ENCODE results near the gene SNAPC4. TPM values are rescaled to one million over a fixed set of nuclear protein-coding genes. Genes with fewer than 3 reads are reported as not detected.
A peak's percentile ranks its signal among the peaks of the same experiment; 100 is the strongest.

Gene SNAPC4
- total RNA-seq, 1 donor from 2014 or later, result 26.7 TPM

DNA sequence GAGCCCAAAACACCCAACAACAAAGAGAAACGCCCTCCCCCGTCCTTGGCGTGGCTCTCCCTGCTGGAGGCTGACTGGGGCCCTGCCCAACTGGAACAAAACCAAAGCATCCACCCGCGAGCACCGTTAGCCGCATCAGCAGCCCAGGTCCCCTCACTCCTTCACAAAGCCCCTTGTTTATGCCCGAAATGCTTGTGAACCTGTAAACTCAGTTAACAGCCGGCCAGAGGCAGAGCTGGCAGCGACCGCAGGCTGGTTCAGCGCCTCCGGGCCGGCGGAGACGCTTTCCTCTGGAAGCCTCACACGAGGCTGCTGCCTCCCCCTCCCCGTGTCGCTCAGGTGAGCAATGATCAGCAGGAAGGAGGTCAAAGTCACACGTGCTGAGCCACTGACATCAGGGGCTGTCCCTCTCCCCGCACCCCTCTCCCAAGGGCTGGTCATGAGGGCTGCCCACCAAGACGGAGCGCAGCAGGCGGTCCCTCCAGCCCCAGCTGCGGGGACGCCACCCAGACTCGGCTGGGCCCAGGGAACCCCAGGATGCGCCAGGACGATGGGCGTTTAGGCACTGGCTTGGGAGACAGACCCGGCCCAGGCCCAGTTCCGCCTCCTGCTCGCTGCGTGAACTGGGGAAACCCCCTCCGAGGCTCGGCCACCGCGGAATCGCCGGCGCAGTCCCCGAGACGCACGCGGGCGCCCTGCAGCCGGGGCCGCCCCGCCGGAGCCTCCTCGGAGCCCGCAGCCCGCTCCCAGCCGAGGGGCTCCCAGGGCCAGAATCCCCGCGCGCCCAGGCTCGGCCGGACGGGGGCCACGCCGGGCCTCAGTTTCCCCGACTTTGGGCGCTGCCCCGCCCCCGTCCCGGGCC, 563 bp downstream of the SNAPC4 start:
- peak; percentile 26 for DNase-seq (ENCODE audit: low spot score)
- H3K4me3 Mint-ChIP-seq, result peak overlapping the region; percentile 91
- intact Hi-C loops (cut with micrococcal nuclease), result loop anchor here (1.0 to 5.0 kb wide), 9 partner anchors 11 to 492 kb away; partner anchors contain the start of genes CAMSAP1, DNLZ, ENTR1 and PMPCA
- H3K27ac Mint-ChIP-seq, result peak overlapping the region; percentile 76
- H3K9me3 Mint-ChIP-seq, result no peaks in the 10 kb centered on the region
- H3K27me3 Mint-ChIP-seq (ENCODE audit: insufficient read depth), result no peaks in the 10 kb centered on the region
- peaks cover 31% of the 10 kb centered on the region for H3K4me1 Mint-ChIP-seq (ENCODE audit: low read depth)
- peaks cover 42% of the 10 kb centered on the region for H3K36me3 Mint-ChIP-seq (ENCODE audit: low read depth)

DNA sequence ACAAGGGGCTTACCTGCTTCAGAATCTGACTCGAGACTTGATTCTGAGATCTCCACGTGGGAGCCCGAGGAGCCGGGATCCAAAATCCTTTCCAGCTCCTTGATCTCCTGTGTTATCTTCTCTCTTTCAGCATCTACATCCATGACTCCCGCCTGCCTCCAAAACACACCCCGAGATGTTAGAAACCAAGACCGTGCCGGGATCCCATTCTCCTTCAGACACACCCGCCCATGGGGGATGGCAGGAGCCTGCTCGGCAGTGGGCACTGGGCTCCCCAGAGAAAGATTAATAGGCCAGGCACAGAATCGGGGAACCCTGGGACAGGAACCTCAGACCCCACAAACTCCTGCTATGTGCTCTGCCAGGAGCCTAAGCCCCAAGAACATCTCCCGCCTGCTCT, 1.7 kb downstream of the SNAPC4 start:
- peaks cover 33% of the 10 kb centered on the region for H3K36me3 Mint-ChIP-seq (ENCODE audit: low read depth)
- no peaks in the 10 kb centered on the region for H3K27me3 Mint-ChIP-seq (ENCODE audit: insufficient read depth)
- H3K4me3 Mint-ChIP-seq, result peak overlapping the region; percentile 91
- no peak overlapping the region for H3K27ac Mint-ChIP-seq
- H3K9me3 Mint-ChIP-seq, result no peaks in the 10 kb centered on the region
- H3K4me1 Mint-ChIP-seq (ENCODE audit: low read depth), result peaks cover 20% of the 10 kb centered on the region
- no peak for DNase-seq (ENCODE audit: low spot score)
- intact Hi-C loops (cut with micrococcal nuclease), result no loop called here

DNA sequence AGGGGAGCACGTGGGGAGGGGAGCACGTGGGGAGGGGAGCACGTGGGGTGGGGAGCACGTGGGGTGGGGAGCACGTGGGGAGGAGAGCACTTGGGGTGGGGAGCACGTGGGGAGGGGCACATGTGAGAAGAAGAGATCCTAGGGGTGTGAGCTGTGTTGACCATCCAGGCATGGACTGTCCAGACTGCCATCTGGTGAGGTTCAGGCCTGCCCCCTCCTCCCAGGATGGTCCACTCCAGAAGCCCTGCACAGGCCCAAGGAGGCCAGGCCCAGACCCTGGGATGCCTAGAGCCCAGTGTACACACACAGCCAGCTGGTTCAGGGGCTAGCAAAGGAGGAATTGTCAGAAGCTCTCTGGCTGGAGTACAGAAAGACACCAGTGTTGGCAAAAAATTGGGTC, 2.3 kb downstream of the SNAPC4 start:
- H3K36me3 Mint-ChIP-seq (ENCODE audit: low read depth), result peaks cover 31% of the 10 kb centered on the region

DNA sequence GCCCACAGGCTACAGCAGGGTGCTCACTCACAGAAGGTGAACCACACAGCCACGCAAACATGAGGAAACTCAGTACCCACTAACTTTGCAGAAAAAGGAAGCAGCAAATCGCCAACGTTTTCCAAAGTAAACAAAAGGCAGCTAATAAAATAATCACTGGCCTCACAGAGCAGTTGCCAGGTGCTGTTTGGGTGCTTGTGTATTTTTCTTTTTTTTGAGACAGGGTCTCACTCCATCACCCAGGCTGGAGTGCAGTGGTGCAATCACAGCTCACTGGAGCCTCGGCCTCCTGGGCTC, 3.8 kb downstream of the SNAPC4 start:
- no peaks in the 10 kb centered on the region for H3K9me3 Mint-ChIP-seq
- H3K27me3 Mint-ChIP-seq (ENCODE audit: insufficient read depth), result no peaks in the 10 kb centered on the region
- no peak for DNase-seq (ENCODE audit: low spot score)
- intact Hi-C loops (cut with micrococcal nuclease), result no loop called here
- peaks cover 13% of the 10 kb centered on the region for H3K4me1 Mint-ChIP-seq (ENCODE audit: low read depth)
- H3K4me3 Mint-ChIP-seq, result no peak overlapping the region
- H3K36me3 Mint-ChIP-seq (ENCODE audit: low read depth), result peaks cover 30% of the 10 kb centered on the region
- no peak overlapping the region for H3K27ac Mint-ChIP-seq

More for the DNA sequence above, 2.3 kb downstream of the SNAPC4 start:
- Mint-ChIP-seq H3K4me1 (ENCODE audit: low read depth) (peaks cover 18% of the 10 kb centered on the region), H3K27ac (no peak overlapping the region), H3K9me3 (no peaks in the 10 kb centered on the region), H3K27me3 (ENCODE audit: insufficient read depth) (no peaks in the 10 kb centered on the region), H3K4me3 (no peak overlapping the region)
- no peak for DNase-seq (ENCODE audit: low spot score)
- intact Hi-C loops (cut with micrococcal nuclease), result no loop called here

DNA sequence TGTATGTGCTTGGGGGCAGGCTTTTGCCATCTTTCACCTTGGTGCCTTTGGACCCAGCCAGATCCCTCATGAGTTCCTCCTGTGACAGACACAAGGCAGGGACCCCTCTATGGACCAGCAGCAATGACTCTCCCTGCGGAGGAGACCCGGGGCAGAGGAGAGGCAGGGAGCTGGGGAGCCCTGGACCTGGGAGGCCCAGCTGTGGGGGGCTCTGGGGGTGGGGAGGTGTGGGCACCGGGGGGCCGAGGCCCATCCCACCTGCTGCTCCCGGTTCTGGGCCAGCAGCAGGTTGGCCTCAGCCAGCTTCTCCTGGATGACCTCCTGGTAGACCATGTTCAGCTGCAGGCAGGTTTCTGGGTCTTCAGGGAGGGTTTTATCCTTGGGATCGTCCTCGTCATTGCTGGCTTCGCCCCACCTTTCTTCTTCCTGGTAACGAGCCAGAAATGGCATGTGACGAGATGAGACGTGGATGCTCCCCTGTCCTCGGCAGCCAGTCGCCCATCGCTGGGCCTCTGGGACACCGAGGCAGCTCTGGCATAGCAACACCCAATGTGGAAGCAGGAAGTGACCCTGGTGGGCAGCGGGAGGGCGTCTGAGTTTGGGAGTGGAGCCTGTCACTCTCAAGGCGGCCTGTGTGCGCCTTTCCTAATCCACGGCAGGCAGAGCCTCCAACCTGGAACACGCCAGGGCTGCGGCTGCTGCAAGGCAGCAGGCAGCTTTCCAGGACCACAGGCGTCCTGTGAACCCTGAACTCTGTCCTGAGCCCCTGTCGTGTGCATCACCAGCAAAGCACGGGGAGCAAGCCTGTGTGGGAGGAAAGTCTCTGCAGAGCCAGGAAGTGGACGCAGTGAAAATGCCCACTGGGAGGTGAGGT, 4.4 kb downstream of the SNAPC4 start:
- intact Hi-C loops (cut with micrococcal nuclease), result no loop called here
- Mint-ChIP-seq H3K4me3 (no peak overlapping the region), H3K9me3 (no peaks in the 10 kb centered on the region)

DNA sequence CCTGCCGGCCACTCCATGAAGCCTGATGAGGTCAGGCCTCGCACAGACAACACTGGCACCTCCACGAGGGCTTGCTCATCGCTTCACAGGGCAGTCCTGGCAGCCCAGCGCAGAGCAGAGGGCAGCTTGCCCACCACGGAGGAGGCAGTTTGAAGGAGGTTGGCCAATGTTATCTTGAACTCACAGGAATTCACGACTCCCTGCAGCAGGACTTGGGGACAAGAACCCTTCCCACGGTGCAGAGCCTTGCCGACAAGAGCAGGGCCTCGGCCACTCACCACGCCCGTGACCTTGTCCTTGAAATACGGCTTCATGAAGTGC, 5.0 kb downstream of the SNAPC4 start:
- no peak overlapping the region for H3K27ac Mint-ChIP-seq
- H3K4me3 Mint-ChIP-seq, result no peak overlapping the region
- intact Hi-C loops (cut with micrococcal nuclease), result no loop called here
- H3K9me3 Mint-ChIP-seq, result no peaks in the 10 kb centered on the region
- no peaks in the 10 kb centered on the region for H3K27me3 Mint-ChIP-seq (ENCODE audit: insufficient read depth)
- peaks cover 13% of the 10 kb centered on the region for H3K4me1 Mint-ChIP-seq (ENCODE audit: low read depth)
- peaks cover 32% of the 10 kb centered on the region for H3K36me3 Mint-ChIP-seq (ENCODE audit: low read depth)
- no peak for DNase-seq (ENCODE audit: low spot score)

More for the DNA sequence above, 4.4 kb downstream of the SNAPC4 start:
- H3K27me3 Mint-ChIP-seq (ENCODE audit: insufficient read depth), result no peaks in the 10 kb centered on the region
- no peak overlapping the region for H3K27ac Mint-ChIP-seq
- DNase-seq (ENCODE audit: low spot score), result no peak
- peaks cover 13% of the 10 kb centered on the region for H3K4me1 Mint-ChIP-seq (ENCODE audit: low read depth)
- H3K36me3 Mint-ChIP-seq (ENCODE audit: low read depth), result peaks cover 31% of the 10 kb centered on the region

DNA sequence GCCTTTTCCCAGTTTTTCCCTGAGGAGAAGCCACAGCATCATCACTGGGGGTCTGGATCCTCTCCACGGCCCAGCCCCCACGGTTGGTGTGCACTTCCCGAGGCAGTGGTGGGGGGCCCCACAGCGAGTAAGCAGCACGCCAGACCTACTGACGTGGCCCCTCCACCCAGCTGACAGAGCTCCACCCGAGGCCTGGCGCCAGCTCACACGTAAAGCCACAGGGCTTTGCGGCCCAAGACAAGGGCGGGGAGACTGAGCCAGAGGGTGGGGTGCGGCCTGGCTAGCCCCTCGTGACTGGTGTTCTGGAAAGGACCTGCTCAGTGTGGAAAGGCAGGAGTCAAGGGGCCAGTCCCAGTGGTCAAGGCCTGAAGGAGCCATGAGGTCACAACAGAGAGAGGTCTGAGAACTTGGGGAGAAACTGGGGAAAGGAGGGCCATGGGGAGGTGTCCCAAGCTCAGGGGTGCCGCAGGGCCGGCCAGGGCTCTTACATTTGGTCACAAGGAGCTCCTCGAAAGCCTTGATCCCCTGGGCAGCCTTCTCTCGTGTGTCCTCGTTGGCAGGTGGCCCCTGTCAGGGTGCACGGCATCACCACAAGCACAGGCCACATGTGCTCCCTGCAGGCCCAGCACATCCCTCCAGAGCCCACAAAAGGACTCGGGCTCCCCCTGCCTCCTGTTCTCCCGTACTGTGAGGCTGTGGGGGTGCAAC, 5.5 kb downstream of the SNAPC4 start:
- intact Hi-C loops (cut with micrococcal nuclease), result no loop called here
- DNase-seq (ENCODE audit: low spot score), result no peak
- H3K36me3 Mint-ChIP-seq (ENCODE audit: low read depth), result peaks cover 35% of the 10 kb centered on the region
- H3K4me3 Mint-ChIP-seq, result no peak overlapping the region
- peaks cover 13% of the 10 kb centered on the region for H3K4me1 Mint-ChIP-seq (ENCODE audit: low read depth)
- no peaks in the 10 kb centered on the region for H3K27me3 Mint-ChIP-seq (ENCODE audit: insufficient read depth)
- H3K27ac Mint-ChIP-seq, result no peak overlapping the region
- H3K9me3 Mint-ChIP-seq, result no peaks in the 10 kb centered on the region

DNA sequence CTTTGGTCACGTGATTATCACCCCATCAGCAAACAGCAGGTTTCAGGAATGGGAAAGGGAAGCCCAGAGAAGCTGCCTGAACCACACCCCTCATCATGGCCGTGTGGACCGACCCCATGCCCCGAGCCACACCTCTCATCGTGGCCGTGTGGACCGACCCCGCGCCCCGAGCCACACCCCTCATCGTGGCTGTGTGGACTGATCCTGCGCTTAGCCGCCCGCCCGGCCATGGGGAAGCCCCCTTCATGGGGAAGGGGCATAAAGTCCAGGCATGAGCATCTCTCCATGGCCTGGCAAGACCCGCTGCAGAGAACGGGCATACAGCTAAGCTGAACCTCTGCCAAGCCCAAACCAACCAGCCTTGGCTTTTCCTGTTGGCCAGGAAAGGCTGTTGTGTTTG, 6.4 kb downstream of the SNAPC4 start:
- H3K27ac Mint-ChIP-seq, result no peak overlapping the region
- intact Hi-C loops (cut with micrococcal nuclease), result no loop called here
- peaks cover 4% of the 10 kb centered on the region for H3K4me1 Mint-ChIP-seq (ENCODE audit: low read depth)
- H3K9me3 Mint-ChIP-seq, result no peaks in the 10 kb centered on the region
- no peaks in the 10 kb centered on the region for H3K27me3 Mint-ChIP-seq (ENCODE audit: insufficient read depth)
- H3K4me3 Mint-ChIP-seq, result no peak overlapping the region
- peaks cover 33% of the 10 kb centered on the region for H3K36me3 Mint-ChIP-seq (ENCODE audit: low read depth)
- no peak for DNase-seq (ENCODE audit: low spot score)

DNA sequence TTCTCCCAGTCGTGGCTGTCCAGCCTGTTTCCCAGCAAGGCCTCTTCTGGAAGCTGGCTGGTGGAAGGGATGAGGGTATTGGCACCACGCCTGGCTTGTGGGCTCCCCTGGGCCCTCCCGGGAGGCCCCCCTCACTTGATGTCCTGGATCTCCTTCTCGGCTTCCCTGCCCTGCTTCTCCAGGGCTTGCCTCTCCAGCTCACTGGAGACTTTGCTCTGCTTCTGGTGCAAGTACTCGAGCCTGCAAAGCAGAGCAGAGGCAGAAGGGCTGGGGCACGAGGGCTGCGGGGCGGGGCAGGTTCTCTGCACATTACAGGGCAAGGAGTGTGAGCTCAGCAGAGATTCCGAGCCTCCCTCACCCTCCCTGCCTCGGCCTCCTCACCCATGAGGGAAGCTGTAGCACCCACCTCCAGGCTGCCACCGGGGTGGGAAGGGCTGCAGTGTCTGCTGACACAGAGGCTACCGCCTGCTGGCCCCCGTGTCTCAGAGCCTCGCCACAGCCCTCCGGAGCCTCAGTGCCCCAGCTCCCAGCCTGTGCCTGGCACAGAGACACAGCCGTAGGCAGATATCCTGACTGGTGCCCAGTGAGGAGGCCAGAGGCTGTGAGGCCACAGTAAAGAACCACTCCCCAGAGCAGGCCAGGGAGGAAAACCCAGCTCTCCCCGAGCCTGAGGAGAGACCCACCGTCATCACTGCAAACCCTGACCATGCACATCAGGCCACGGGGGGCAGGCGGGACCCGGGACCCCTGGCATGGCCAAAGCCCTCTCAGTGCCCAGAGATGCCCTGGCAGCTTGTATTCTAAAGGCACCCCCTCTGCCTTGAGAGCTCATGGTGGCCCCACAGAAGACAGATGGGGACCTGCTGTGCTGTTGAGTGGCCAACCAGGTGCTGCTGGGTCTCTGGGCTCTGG, 7.2 kb downstream of the SNAPC4 start:
- intact Hi-C loops (cut with micrococcal nuclease), result no loop called here
- Mint-ChIP-seq H3K4me1 (ENCODE audit: low read depth) (no peaks in the 10 kb centered on the region), H3K27ac (no peak overlapping the region), H3K27me3 (ENCODE audit: insufficient read depth) (no peaks in the 10 kb centered on the region), H3K9me3 (no peaks in the 10 kb centered on the region), H3K36me3 (ENCODE audit: low read depth) (peaks cover 33% of the 10 kb centered on the region), H3K4me3 (no peak overlapping the region)
- DNase-seq (ENCODE audit: low spot score), result no peak

DNA sequence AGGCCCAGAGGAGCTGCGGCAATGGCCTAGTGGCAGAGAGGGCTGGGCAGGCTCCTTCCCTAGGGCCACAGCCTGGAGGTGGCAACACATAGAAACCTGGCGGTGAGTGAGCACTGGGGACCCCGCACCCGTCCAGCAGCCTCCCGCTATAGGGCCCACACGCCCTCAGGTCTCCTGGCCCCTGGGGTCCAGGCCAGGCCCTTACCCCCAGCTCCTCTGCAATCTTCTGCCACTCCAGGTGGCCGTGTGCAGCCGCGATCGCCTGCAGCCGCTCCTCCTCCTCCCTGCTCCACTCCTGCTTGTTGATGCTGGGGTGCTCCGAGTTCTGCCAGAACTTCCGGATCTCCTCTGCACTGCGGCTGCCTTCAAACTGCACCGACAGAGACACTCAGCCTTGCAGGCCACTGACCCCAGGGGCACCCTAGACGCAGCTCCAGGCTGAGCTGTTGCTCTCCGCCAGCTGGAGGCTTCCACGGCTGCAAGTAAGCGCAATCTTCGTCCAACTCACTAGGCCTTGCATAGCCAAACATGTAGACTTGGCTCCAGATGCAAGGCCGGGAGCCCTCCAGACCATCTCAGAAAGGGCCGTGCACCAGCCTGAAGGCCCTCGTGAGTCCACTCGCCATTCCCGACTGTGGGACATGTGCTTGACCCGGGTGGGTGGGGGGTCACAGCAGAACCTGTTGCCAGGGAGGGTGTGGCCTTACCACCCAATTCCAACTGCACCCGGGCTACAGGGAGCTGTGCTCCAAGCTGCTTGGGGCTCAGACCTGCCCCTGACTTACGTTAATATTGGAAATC, 8.0 kb downstream of the SNAPC4 start:
- Mint-ChIP-seq H3K4me1 (ENCODE audit: low read depth) (no peaks in the 10 kb centered on the region), H3K9me3 (no peaks in the 10 kb centered on the region), H3K4me3 (no peak overlapping the region), H3K36me3 (ENCODE audit: low read depth) (peaks cover 36% of the 10 kb centered on the region), H3K27ac (no peak overlapping the region), H3K27me3 (ENCODE audit: insufficient read depth) (no peaks in the 10 kb centered on the region)
- intact Hi-C loops (cut with micrococcal nuclease), result no loop called here
- DNase-seq (ENCODE audit: low spot score), result no peak

DNA sequence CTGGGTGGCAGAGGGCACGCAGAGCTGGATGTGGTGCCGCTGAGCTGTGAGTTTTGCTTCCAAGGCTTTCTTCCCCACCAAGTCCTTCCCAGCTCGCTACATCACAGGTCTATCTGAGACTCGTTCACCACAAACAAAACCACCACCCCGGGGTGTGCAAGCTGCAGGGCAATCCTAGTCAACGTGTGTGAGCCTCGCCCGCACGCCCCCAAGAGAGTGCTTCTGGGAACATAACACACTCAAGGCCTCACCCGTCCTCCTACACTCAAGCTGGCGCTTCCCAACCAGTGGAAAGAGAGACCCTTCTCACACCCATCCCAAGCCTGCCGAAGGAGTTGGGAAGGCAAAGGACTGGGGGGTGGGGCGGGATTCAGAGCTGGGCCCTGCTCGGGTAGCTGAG, 10.6 kb downstream of the SNAPC4 start:
- H3K36me3 Mint-ChIP-seq (ENCODE audit: low read depth), result peaks cover 48% of the 10 kb centered on the region
- intact Hi-C loops (cut with micrococcal nuclease), result no loop called here
- no peak for DNase-seq (ENCODE audit: low spot score)
- H3K27ac Mint-ChIP-seq, result no peak overlapping the region
- no peaks in the 10 kb centered on the region for H3K9me3 Mint-ChIP-seq
- no peaks in the 10 kb centered on the region for H3K27me3 Mint-ChIP-seq (ENCODE audit: insufficient read depth)
- H3K4me1 Mint-ChIP-seq (ENCODE audit: low read depth), result peaks cover 18% of the 10 kb centered on the region
- no peak overlapping the region for H3K4me3 Mint-ChIP-seq
